GM12873 (cell line): ENCODE results near the gene SHISA6.

ENCODE experiments used
- CTCF ChIP-seq: IDR thresholded peaks from 2 replicates; pipeline ENCODE4 v1.5.1; 2012; ENCODE audit warnings: low read depth, mild to moderate bottlenecking, moderate library complexity, low read length, control low read depth; ENCODE audit not compliant: insufficient read depth; ENCODE audit errors: missing control alignments

The SHISA6 gene

GRCh38 chr17:11349106-11349505 is 108.1 kb downstream of the SHISA6 start:
- TF ChIP-seq CTCF: no peak

- no peak for TF ChIP-seq CTCF
Observed at GRCh38 chr17:11351479-11351878, 110.5 kb downstream of the SHISA6 start.

GRCh38 chr17:11353601-11354000 is 112.6 kb downstream of the SHISA6 start:
- no peak for TF ChIP-seq CTCF

GRCh38 chr17:11356371-11356770 is 115.4 kb downstream of the SHISA6 start:
- no peak for TF ChIP-seq CTCF

GRCh38 chr17:11363565-11364117 is 122.6 kb downstream of the SHISA6 start:
- TF ChIP-seq CTCF: no peak

- no peak for TF ChIP-seq CTCF
Observed at GRCh38 chr17:11366272-11366850, 125.3 kb downstream of the SHISA6 start.

- TF ChIP-seq CTCF: no peak
Observed at GRCh38 chr17:11369575-11369974, 128.6 kb downstream of the SHISA6 start.
